T-helper 22 cell (primary cell): ENCODE data around the gene ALX4.

ENCODE experiments used
- DNase-seq: peaks from one replicate; pipeline ENCODE4 v3.0.0-alpha.2; 2020; ENCODE audit warnings: low read depth

The ALX4 gene

DNA sequence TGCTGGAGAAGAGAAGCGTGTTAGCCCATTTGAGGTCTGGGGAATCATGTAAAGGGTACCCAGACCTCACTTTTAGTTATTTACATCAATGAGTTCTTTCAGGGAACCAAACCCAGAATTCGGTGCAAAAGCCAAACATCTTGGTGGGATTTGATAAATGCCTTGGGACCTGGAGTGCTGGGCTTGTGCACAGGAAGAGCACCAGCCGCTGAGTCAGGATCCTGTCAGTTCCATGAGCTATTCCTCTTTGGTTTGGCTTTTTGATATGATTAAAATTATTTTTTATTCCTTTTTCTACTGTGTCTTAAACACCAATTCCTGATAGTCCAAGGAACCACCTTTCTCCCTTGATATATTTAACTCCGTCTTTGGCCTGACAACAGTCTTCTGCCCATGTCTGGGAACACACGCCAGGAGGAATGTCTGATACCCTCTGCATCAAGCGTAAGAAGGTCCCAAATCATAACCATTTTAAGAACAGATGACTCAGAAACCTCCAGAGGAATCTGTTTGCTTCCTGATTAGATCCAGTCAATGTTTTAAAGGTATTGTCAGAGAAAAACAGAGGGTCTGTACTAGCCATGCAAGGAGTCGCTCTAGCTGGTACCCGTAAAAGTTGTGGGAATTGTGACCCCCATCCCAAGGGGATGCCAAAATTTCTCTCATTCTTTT, 65.2 kb downstream of the ALX4 start:
- no peak for DNase-seq

DNA sequence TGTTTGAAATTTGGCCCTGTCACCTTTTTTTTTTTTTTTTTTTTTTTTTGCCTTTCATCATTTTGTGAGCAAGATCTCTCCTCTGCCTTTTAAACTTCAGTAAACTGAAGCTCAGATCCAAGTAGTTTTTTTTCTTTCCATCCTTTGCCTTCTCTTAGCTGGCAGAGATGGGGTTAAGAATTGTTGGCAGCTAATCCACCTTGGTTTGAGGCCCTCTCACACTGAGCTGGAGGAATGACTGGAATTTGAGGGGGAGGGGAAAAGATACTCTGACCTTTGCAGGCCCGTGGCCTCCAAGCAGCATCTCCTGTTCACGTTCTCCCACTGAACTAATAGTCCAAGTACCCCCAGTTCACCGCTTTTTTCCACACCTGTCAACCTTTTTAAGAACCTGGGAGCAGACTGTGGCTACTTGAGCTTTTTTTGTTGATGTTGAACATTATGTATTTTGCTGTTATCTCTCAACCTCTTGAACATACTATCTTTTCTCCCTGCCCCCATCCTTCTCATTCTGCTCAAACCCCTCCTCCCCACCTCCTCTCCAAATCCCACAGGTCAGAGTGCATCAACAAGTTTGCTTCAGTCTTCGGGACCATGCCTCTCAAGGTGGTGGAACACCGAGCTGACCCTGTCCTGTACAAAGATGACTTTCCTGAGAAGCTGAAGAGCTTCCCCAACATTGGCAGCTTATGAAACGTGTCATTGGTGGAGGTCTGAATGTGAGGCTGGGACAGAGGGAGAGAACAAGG, 66.2 kb downstream of the ALX4 start:
- DNase-seq: no peak

DNA sequence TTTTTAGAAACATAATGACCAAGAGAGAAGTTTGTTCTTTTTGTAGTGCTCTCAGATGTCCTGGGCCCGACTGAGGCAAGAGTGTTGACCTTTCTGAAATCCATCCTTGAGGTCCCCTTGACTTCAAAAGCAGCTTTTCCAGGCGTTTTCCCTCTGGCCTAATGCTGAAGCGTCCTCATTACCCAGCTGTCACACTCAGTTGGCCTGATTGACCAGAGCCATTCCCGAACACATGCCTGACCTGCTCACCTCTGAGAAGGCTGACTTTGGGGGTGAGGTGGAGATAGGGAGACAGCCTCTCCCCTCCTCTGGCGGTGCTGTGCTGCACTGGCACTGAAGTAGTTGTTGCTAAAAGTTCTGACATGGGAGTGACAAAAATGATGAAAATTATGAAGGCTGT, 66.9 kb downstream of the ALX4 start:
- no peak for DNase-seq

DNA sequence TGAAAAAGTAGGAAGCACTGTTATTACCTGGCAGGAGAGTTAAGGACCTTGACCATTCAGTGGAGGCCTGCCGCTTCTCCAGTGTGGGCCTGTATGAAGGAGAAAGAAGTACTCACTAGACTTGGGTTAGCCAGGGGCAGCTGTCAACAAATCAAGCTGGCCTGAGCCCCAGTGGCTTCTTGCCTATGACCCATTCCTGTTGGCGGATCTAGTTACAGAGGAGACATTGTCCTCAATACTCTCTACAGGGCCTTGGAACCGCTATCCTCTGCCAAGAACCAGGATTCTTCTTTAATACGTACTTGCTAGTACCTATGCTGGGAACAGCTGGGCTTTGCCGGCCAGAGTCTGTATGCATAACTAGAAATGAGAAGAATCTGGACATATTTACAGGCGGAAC, 68.1 kb downstream of the ALX4 start:
- DNase-seq: no peak

DNA sequence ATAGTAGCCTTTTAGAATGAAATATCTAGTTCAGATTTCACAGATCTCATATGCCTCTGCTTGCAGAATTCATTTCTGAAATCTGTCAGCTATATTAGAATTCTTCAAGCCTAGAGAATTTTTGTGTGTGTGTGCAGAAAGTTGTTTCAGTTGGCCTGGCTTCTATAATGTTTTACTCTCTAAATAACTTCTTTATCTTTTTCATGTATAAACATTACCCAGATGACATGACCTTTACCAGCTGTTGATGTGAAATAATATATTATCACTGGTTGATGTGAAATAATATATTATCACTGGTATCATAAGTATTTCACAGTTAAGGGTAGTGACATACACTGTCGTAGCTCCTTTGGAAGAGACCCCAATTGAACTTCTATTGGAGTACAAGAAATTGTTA, 72.8 kb downstream of the ALX4 start:
- DNase-seq: no peak

DNA sequence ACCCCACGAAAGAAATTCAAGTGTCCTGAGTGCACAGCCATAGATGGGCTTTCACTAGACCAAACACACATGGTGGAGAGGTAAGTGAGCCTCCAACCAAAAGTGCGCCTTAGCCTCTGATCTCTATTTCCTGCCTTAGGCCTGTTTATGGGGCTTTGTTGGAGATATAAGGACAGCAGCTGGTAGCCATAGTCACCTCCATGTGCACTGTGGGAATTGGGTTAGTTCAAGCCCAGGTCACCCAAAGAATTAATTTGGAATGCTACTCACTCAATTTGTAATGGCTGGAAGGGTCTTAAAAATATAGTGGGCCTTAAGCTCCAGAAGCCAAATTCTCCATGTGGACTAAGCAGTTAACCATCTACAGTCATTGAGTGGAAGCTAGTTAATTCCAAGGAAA, 73.6 kb downstream of the ALX4 start:
- DNase-seq: no peak

DNA sequence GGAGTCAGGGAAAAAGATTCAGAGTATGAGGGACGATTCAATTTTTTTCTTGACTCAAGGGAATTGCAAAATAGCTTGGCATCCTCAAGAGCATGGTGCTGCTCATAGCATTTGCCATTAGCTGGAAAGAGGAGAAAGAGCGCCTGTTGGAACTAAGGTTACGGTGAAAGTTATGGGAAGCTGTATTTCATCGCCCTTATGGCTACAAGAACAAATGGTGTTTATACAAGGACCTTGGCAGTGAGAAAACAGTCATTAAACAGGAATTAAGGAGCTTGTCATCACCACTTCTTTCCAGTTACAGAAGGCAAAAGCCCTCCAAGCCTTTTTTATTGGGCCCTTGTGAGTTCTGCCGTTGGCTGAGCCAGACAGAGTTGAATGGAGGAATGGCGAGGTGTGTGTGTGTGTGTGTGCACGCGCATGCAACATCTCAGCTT, 74.2 kb downstream of the ALX4 start:
- DNase-seq: no peak

DNA sequence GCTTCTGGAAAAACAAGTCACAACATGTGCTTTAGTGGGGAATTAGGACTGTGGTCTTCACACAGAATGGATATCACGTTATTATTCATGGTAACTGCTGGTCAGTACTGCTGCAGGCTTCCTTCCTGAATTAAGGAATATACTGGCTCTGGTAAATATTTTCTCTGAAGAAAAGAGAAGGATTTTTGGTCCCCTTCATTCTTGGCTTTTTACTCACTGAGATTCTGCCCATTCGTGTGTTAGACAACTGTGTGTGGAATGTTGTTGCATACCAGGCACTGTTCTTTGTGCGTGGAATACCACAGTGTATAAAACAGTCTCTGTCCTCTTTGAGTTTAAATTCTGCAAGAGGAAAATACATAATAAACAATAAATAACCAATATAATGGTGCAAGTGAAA, 80.3 kb downstream of the ALX4 start:
- no peak for DNase-seq

DNA sequence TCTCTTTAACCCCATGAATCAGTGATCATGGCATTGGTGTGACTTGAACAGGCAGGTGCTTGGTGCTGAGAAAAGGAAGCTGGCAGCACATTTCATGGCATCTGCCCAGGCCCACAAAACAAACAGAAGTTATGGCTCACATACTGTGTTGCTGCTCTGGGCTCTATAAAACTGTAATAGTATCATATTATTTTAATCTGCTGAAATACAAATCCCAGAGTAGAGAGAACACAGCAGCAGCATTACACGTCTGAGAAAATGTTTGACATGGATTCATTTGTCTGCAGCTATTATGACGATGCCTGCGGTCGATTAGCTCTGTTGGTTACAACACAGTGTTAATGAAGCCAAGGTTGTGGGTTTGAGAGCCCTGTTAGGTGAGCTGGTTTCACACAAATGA, 80.8 kb downstream of the ALX4 start:
- no peak for DNase-seq

DNA sequence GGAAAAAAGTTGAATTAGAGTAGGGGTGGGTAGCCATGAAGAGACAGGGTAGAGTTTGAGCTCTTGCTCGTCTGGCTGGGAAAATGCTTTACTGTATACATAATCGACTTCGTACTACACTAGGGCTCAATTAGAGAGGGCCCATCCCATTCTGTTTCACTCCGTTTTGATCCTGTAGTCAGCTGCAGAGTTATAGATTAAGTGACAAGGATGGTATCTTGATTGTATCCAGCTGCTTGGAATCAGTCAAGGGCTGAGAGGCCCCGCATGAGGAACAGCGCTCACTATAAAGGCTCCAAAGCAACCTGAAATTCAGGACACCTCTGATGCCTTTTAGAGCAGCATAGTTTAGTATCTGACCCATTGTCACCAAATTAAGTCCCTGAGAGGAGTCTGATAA, 81.6 kb downstream of the ALX4 start:
- DNase-seq: no peak

DNA sequence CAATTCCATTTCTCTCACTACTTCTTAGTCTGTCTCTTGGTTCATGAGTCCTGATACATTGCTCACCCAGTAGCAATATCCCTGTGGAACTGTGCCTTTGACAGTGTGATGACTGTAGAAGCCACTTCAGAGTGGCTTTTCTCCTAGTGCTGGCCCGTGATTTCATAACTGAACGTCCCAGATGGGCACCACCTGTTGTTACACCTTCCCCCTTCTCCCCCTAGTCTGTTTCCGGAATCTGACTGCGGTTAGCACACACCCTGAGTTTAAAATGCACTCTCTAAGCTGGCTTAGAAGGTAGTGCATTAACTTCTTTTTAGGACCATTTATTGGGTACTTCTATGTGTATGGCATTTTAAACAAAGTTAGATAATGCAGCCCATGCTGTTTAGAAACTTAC, 83.0 kb downstream of the ALX4 start:
- DNase-seq: no peak

DNA sequence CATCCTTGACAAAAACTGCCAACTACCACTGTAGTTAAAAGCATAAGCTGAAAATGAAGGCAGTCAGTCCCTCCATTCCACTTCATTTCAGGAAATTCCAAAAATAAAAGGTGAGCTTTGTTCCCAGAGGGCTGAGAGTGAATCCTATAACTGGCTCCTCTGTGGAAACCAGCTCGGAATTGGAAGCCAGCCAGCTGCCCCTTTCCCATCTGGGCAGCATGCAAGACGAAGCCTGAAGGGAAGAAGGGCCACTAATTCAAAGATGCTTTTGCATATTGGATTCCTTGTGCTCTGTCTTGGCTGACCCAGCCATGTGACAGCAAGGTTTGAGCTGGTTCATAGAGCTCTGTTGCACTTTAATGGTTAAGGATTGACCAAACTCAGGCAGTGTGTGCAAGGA, 83.4 kb downstream of the ALX4 start:
- DNase-seq: no peak

DNA sequence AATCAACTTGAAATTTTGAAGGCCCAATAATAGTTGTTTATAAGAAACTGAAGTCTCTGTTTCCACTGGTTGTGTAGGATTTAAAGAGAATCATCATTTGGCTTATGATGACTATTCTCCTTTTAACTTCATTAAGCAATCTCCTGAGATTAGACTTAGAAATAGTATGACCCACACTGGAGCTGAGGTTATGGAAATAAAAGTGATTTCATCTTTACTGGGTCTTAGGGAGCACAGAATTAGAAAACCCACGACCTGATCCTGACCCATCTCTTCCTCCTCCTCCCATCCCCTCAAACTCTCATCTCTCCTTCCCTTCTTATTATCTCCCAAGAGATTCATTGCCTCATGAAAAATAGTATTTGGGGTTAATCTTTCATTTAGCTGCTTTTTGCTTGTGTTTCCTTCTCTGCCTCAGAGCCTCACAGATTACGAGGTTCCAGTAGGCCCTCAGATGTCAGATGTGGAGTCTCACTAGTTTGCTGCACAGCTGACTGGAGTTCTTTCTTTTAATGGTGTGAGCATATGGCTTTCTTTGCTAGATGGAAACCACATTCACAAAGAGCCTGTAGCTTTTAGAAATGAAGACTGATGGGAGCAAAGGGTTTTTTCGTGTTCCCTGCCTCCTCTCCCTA, 85.0 kb downstream of the ALX4 start:
- DNase-seq: no peak

DNA sequence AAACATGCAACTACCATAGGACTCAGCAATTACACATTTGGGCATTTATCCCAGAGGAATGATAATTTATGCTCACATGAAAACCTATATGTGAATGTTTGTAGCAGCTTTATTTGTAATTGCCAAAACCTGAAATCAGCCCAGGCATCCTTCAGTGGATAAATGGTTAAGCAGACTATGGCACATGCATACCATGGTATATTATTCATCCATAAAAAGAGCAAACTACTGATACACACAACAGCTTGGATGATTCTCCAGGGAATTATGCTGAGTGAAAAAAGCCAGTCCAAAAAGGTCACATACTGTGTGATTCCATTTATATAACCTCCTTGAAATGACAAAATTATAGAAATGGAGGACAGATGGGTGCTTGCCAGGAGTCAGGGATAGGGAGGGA, 86.7 kb downstream of the ALX4 start:
- DNase-seq: no peak

DNA sequence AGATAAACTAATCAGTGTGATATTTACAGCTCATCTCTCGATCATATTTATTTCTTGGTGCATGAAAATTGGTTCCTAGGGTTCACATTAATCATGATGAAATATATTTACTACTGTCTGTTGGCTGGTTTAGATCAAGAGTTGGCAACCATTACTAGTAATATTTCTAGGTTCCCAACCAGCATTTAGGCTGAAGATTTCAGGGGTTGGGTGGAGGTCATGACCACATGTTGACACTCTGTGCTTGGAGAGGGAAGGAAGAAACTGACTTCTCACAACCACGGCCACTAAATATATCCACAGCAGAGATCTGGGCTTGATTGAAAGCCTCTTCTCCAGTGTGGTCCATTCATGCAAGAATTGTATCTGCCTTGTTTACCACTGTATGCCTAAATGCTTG, 87.9 kb downstream of the ALX4 start:
- no peak for DNase-seq

DNA sequence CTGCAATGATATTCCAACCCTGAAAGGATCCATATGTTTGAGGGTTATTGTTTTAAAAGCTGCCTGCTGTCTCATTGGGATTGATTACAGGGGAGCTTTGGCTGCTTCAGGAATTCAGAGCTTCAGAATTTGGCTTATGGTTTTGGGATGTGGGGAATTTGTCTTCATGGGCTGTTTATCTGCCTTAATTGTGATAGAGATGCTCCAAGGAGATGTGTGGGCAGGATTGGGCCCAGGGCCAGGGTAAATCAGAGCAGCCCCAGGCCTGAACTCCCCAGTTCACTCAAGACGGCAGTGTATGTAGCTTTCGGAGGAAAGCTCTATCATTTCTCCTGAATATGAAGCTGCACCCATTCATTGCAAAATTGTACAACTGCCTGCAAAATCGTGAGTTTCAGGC, 88.5 kb downstream of the ALX4 start:
- DNase-seq: no peak

DNA sequence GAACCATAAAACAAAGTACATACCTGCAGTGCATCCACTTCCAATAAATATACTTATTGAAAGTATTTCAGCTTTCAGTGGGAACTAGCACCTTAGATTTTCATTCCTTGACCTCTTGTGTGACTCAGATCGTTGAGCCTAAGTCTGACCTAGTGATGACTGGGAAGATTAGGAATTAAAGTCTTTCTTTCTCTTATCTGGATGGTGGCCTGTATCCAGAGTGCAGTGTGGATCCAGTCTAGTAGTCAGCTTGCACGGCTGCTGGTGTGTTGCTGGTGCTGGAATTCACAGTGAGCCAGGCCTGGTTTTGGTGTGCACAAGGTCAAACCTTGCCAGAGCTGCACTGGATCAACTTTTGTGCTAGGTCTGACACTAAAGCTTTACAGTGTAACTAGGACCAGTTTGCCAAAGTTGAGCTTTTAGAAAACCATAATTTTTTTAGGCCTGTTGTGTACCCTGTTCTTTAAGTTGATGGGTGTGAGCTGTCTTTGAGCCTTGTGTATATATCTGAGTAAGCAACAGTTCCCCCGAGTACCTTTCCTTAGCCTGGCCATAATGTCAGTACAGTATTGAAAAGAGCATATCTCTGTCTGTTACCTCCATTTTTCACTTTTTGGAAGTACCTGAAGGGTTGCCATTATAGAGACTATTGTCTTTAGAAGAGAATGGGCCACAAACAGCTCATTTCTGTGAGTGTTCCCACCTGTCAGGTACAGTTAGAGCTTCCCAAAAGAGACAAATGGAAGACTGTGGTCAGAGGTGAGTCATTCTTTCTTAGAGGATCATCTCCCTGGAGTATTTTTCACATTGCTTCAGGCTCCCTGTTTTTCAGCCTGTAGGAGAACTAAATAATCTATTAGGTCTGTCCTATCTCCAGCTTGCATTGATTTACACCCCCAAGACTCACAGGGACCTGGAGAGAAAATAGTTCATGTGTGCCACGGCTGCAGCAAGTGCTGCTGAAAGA, 89.8 kb downstream of the ALX4 start:
- DNase-seq: no peak

DNA sequence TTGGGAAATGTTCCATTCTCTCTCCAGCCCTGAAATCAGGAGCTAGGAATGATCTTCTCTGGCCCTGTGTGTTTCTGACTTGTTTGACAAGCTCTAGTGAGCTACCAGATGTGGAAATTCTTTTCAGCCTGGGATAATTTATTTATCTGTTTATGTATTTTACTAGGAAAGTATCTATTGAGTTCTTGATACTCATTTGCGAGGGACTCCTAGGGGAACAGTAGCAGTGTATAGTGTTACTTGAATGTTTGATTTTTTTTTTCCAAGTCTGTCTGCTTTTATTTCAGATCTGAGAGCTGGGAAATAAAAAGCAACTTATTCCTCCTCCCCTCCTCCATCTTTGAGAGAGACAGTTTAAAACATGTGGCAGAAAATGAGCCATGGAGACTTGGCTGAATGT, 92.5 kb downstream of the ALX4 start:
- DNase-seq: no peak

DNA sequence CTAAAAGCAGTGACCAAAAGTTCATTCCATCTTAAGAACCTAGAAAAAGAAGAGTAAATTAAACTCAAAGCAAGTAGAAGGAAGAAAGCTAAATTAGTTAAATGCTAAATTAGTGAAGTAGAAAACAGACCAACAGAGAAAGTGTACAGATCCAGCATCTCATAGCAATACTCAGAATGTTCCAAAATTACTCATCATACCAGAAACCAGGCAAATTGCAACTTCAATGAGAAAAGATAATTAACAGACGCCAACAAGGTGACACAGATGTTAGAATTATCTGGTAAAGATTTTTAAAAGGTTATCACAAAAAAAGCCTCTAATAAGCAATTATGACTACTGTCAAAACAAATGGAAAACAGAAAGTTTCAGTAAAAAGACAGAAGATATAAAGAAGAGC, 96.8 kb downstream of the ALX4 start:
- DNase-seq: no peak

DNA sequence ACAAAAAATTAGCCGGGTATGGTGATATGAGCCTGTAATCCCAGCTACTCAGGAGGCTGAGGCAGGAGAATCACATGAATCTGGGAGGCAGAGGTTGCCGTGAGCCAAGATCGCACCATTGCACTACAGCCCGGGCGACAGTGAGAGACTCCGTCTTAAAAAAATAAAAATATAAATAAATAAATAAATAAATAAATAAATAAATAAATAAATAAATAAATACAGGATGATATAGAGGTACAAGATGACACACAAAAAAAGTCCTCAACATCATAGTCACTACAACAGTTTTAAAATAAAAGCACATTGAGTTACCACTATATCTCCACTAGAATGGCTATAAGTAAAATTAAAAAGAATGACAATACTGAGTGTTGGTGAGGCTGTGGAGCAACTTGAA, 97.8 kb downstream of the ALX4 start:
- DNase-seq: no peak
